ENCODE measurements around the gene KRT32.

- no peak for TF ChIP-seq CTCF (IDR thresholded peaks at IDR 0.05)
- TF ChIP-seq EZH2 (IDR thresholded peaks at IDR 0.05), result no peak
Observed at GRCh38 chr17:41413353-41413957, 53.7 kb downstream of the KRT32 start.
